GM19452 (cell line): ENCODE results near the gene SEZ6L2.
"Not testable (repeated sequence)": the region's sequence is repeated elsewhere in the genome, so short reads cannot be mapped to it uniquely, and the experiment has no call there.

Experiments used
- ATAC-seq: cut with Tn5 transposase; IDR thresholded peaks from one replicate; pipeline ENCODE4 v1.9.1; 2021; ENCODE audit not compliant: unreplicated experiment

The SEZ6L2 gene

DNA sequence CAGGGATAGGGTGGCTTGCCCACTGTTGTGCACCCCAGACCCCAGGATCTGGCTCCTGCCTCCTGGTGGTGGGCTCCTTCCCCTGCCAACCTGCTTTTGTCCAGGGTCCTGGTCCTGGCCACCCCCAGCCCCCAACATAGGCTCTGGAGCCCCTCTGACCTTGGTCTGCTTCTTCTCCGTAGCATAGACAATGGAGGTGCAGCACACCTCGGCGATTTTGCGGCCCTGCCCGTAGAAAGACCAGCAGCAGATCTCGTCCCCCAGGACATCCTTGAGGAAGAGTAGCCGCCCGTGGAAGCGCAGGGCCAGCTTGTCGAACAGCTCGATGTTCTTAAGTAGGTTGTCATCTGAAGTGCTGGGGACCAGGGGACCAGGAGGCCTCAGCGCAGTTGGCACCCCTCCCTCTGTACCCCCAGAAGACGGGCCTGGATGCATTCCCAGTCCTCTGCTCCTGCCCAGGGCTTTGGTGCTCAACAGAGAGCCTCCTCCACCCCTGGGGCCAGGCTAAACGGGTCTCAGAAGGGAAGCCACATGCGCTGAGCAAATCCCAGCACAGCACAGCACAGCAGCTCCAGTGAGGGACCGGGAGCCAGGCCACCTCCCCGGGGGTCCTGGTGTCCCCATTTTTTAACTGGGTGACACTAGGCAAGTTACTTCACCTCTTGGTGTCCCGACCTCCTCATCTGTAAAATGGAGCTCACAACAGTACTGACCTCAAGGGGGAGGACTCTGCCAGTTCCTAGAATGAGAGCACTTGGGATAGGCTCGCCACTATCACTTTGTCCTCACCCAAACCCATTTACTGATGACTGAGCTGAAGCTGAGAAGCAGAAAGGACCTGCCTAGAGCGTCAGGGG is 11.7 kb upstream of the SEZ6L2 start:
- ATAC-seq, result no peak

DNA sequence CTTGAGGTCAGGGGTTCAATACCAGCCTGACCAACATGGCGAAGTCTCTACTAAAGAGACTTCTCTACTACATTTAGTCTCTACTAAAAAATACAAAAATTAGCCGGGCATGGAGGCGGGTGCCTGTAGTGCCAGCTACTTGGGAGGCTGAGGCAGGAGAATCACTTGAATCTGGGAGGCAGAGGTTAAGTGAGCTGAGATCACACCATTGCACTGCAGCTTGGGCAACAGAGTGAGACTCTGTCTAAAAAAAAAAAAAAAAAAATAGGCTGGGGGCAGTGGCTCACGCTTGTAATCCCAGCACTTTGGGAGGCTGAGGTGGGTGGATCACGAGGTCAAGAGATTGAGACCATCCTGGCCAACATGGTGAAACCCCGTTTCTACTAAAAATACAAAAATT is 10.5 kb upstream of the SEZ6L2 start:
- ATAC-seq, result not testable (repeated sequence)

GRCh38 chr16:29909391-29909790 is 10.0 kb upstream of the SEZ6L2 start:
- ATAC-seq, result no peak

- no peak for ATAC-seq
Measured at GRCh38 chr16:29908719-29909220, 9.4 kb upstream of the SEZ6L2 start.

DNA sequence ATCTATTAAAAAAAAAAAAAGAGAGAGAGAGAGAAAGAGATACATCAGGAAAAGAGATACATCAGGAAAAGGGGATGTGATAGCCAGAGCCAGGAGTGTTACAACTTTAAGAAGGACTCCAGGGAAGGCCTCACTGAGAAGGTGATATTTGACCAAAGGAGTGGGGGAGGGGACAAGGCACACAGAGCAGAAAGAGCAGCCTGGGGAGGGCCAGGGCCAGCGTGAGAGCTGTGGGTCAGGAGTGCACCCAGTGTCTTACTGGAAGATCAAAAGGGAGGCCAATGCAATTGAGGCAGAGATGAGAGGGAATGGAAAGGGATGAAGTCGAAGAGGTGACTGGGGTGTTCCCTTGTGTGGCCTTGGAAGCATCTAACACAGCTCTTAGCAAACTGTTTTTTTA is 8.6 kb upstream of the SEZ6L2 start:
- ATAC-seq, result no peak

DNA sequence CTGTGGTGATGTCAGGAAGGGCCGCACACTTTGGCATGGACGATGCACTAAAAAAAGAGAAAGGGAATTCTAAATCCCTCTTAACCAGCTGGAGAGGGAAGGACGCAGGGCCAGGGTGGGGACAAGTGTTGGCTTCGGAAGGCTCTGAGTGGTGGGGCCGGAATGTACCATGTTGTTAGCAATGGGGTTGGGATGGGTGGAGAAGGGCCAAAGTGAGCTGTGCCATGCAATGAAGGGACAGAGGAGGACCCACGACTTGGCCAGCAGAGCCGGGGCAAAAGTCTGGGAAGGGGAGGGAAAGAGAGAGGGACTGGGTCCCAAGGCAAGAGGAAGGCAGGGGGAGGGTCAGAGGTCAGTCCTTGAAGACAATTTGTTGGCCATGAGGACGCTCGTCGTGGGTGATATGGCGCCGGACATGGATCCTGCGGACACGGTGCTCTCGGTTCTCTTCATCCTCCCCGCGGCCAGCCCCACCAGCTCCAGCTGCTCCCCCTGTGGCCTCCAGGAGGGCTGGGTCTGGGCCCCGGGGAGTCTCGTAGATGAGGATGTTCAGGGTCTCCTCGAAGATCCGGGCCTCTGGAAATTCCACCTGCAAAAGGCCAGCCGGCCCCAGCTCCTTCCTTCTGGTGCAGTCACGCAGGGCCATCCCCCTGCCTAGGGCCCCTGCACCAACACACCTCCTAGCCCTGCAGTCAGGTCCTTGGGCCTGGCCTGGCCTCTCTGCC is 7.3 kb upstream of the SEZ6L2 start:
- ATAC-seq, result no peak

DNA sequence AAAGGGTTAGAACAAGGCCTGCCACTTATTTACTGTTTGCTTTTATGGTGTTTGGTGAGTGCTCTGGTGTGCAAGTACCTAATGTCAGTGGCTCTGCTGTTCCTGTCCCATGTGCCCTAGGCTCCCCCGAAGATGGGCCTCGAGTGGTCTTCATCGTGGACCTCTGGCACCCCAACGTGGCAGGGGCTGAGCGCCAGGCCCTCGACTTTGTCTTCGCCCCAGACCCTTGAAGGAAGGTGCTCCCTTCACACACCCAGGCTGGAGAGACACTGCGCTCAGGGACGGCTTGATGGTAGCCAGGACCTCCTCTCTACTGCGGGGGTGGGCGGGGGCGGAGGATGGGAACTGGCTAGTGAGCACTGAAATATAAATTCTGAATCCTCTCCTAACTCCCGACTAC is 6.3 kb upstream of the SEZ6L2 start:
- no peak for ATAC-seq

DNA sequence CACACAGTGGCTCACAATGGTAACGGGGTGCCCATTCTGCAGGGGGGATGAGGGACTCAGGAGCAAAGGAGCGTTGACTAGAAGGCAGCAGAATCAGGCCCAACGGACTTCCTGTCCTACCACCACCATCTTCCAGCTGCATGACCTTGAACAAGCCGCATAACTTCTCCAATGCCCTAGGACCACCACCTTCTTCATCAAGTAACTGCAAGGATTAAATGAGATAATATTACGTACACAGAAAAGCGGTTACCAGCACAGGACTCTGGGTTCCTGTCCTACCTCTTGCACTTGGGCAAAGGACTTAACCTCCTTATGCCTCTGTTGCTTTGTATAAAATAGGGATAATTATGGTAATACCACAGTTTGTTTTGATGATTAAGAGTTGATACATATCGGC is 5.6 kb upstream of the SEZ6L2 start:
- ATAC-seq, result no peak

GRCh38 chr16:29903590-29903989 is 4.2 kb upstream of the SEZ6L2 start:
- no peak for ATAC-seq

DNA sequence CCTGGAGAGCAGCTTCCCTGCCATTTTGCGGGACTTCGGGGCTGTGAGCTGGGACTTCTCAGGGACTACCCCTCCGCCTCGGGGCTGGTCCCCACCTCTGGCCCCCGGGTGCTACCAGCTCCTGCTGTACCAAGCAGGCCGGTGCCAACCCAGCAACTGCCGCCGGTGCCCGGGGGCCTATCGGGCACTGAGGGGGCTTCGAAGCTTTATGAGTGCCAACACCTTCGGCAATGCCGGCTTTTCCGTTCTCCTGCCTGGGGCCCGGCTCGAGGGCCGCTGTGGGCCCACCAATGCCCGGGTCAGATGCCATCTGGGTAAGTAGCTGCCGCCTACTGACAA is 2.2 kb upstream of the SEZ6L2 start:
- ATAC-seq, result no peak

GRCh38 chr16:29900888-29901606 is 1.7 kb upstream of the SEZ6L2 start:
- ATAC-seq, result no peak

- ATAC-seq, result peak; percentile 61
Measured at GRCh38 chr16:29900102-29900887, 945 bp upstream of the SEZ6L2 start, which contains the start of gene ASPHD1. Gene ASPHD1 (plus strand): TSS chr16:29900488. CDS start chr16:29900972, 484 bp downstream.

GRCh38 chr16:29898804-29899515 is 390 bp downstream of the SEZ6L2 start:
- ATAC-seq, result no peak

DNA sequence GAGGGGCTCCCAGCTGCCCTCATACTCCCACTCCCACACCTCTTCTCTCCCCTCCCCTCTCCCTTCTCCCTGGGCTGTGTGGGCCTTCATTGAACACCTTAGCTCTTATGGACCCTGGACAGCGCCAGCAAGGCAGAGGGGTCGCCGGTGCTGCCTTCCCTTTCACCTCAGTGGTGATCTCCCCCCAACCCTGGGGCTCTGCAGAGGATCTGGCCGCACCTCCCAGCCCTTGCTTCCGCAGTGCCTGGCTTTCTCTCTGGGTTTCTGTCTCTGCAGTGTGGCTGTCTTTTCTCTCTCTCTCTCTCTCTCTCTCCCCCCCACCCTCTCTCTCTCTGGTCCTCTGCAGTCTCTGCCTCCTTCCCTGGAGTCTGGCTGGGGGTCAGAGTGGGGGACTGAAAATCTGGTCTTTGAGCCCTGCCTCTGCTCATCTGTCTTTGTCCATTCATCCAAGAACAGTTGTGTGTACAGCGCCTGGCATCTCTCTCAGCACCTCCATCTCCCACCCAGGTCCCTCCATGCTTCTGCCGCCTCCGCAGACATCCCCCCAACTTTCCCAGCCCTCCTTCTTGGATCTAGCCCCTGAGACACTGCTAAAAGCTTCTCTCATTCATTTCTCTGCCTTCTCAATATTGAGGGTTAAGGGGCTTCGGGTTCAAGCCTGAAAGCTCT is 1.1 kb downstream of the SEZ6L2 start:
- ATAC-seq, result no peak

- ATAC-seq, result no peak
Measured at GRCh38 chr16:29897333-29897732, 2.0 kb downstream of the SEZ6L2 start.

DNA sequence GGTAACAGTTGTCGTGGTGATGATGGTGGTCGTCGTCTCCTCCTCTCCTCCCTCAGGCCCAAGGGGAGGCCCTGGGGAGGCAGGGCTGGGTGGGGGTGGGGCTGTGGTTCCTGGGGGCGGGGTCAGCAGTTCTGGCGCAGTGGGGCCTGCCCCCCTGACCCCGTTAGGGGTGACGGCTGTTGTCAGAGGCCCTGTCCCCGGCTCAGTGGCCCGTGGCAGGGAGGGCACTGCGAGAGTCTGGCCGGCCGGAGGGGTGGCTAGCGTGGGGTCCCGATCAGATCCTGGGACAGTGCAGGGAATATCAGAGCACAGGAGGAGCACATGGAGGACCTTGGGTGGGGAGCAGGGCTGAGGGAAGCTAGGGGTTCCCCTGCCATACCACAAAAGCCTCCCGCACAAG is 2.5 kb downstream of the SEZ6L2 start:
- no peak for ATAC-seq

DNA sequence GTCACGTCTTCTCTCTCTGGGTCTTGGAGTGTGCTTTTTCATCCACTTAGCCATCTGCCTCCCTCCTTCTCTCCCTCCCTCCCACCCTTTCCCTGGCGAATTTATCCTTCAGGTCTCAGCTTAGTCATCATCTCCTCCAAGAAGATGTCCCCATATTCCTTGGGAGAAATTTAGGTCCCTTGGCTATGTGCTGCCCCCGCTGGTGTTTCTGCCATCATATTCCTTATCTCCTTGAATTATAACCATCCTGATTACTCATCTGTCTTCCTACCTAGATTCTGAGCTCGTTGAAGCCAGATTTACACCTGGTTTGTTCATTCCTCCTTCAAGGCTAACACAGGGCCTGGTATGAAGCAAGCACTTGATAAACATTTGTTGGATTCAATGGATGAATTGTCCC is 5.0 kb downstream of the SEZ6L2 start:
- no peak for ATAC-seq

DNA sequence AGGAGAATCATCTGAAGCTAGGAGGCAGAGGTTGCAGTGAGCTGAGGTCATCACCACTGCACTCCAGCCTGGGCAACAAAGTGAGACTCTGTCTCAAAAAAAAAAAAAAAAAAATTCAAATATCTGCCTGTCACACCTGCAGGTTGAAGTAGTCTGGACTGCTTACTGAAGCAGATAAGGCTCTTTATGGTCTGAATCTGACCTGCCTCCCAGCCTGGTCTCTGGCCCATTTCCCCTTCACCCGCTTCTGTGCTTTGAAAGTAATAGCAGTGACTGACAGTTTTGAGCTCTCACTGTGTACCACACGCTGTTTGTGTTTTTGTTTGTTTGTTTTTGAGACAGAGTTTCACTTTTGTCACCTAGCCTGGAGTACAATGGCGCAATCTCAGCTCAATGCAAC is 5.8 kb downstream of the SEZ6L2 start:
- no peak for ATAC-seq

GRCh38 chr16:29892458-29892813 is 6.9 kb downstream of the SEZ6L2 start:
- ATAC-seq, result no peak
